Uterus (tissue), 4 donors: ENCODE measurements around the gene TRIM40. TPM values are rescaled to one million over a fixed set of nuclear protein-coding genes. Genes with fewer than 3 reads are reported as not detected.

Experiments used
- DNase-seq, 2 donors: peaks; one replicate each; pipeline ENCODE4 v3.0.0-alpha.2; 2019 to 2020
- H3K27ac ChIP-seq, 2 donors: fragments of 200-600 bp; sonication (generic); 1 replicate in 1 of 2; 2 replicates in 1 of 2; pipeline ENCODE4 v1.5.1; 2016 to 2018
- H3K27me3 ChIP-seq, 2 donors: fragments of 200-600 bp; sonication (generic); one replicate each; pipeline ENCODE4 v1.5.1; 2018 to 2019; ENCODE audit warnings: control low read depth in 1 of 2
- H3K36me3 ChIP-seq, 2 donors: fragments of 200-600 bp; sonication (generic); one replicate each; pipeline ENCODE4 v1.5.1; 2019; ENCODE audit warnings: control low read depth in 1 of 2
- H3K4me1 ChIP-seq, 2 donors: fragments of 200-600 bp; sonication (generic); one replicate each; pipeline ENCODE4 v1.5.1; 2018 to 2019; ENCODE audit warnings: control low read depth in 1 of 2
- H3K4me3 ChIP-seq, 2 donors: fragments of 200-600 bp; sonication (generic); 1 replicate in 1 of 2; 2 replicates in 1 of 2; pipeline ENCODE4 v1.5.1; 2018 to 2019; ENCODE audit warnings: mild to moderate bottlenecking in 1 of 2
- H3K9me3 ChIP-seq, 2 donors: fragments of 200-600 bp; sonication (generic); one replicate each; pipeline ENCODE4 v1.5.1; 2019; ENCODE audit warnings: control low read depth in 1 of 2
- CTCF ChIP-seq, 4 experiments: fragments of 200-600 bp in 2 of 4; fragments of 450-650 bp in 2 of 4; sonication (generic) in 2 of 4; IDR thresholded peaks; one replicate each; pipeline ENCODE4 v1.5.1; 2016 to 2019; ENCODE audit warnings: antibody characterized with exemption in 4 of 4, mild to moderate bottlenecking in 2 of 4, moderate library complexity in 1 of 4
- POLR2A ChIP-seq, 2 donors: fragments of 450-650 bp; IDR thresholded peaks; one replicate each; pipeline ENCODE4 v1.6.1; 2016; ENCODE audit warnings: antibody characterized with exemption in 2 of 2, mild to moderate bottlenecking in 1 of 2, moderate library complexity in 1 of 2
- intact Hi-C: fragments of 100-400 bp; cut with DNase I; formaldehyde crosslinking; loops from one replicate; pipeline ENCODE4 v1.15.1; 2023; ENCODE audit warnings: low total_unique reads
- total RNA-seq, 4 donors: library from RNA; depleted of rRNA in 3 of 4; stranded (reverse); fragments of >200 nt in 3 of 4; gene quantifications; one replicate each; pipeline versions ENCODE4 v1.1.0 to v1.2.4, GENCODE V29; 2014 to 2023
- donor health status: DM: yes; HTN: yes; CAD: no.

TRIM40 gene
- total RNA-seq: not detected

GRCh38 chr6:30135757-30136156 is at the start of gene TRIM40:
Gene TRIM40 (plus strand): TSS chr6:30136140. CDS start chr6:30137037, 897 bp downstream.
- intact Hi-C loops: no loop called here
- TF ChIP-seq CTCF (IDR thresholded peaks at IDR 0.05) (no peak), POLR2A (IDR thresholded peaks at IDR 0.05) (no peak)
- Histone ChIP-seq H3K9me3 (no peaks in the 10 kb centered on the region), H3K4me1 (no peaks in the 10 kb centered on the region), H3K36me3 (no peaks in the 10 kb centered on the region), H3K4me3 (no peak within 1 kb of the TSS), H3K27ac (no peak within 1 kb of the TSS), H3K27me3 (no peaks in the 10 kb centered on the region)
- DNase-seq: no peak

- H3K27me3 ChIP-seq: no peaks in the 10 kb centered on the region
- no peaks in the 10 kb centered on the region for H3K4me1 ChIP-seq
- no peak overlapping the region for H3K4me3 ChIP-seq
- no peaks in the 10 kb centered on the region for H3K36me3 ChIP-seq
- intact Hi-C loops: no loop called here
- H3K9me3 ChIP-seq: no peaks in the 10 kb centered on the region
- TF ChIP-seq POLR2A (IDR thresholded peaks at IDR 0.05): no peak
- no peak for DNase-seq
- no peak overlapping the region for H3K27ac ChIP-seq
These were observed 48.1 kb upstream of the TRIM40 start for GRCh38 chr6:30087876-30088275.

- peak in 1 of 2 donors; percentile 15 for DNase-seq
- Histone ChIP-seq H3K27ac (no peak overlapping the region), H3K4me3 (no peak overlapping the region), H3K4me1 (no peaks in the 10 kb centered on the region), H3K36me3 (no peaks in the 10 kb centered on the region), H3K9me3 (no peaks in the 10 kb centered on the region), H3K27me3 (no peaks in the 10 kb centered on the region)
- intact Hi-C loops: no loop called here
- TF ChIP-seq POLR2A (IDR thresholded peaks at IDR 0.05) (no peak), CTCF (IDR thresholded peaks at IDR 0.05) (no peak)
These were observed 44.2 kb upstream of the TRIM40 start for GRCh38 chr6:30091577-30092381.

- Histone ChIP-seq H3K9me3 (no peaks in the 10 kb centered on the region), H3K27ac (no peak overlapping the region), H3K4me1 (no peaks in the 10 kb centered on the region), H3K27me3 (no peaks in the 10 kb centered on the region), H3K4me3 (no peak overlapping the region), H3K36me3 (no peaks in the 10 kb centered on the region)
- intact Hi-C loops: no loop called here
- DNase-seq: no peak
- TF ChIP-seq POLR2A (IDR thresholded peaks at IDR 0.05) (no peak), CTCF (IDR thresholded peaks at IDR 0.05) (no peak)
These were observed 42.9 kb upstream of the TRIM40 start for GRCh38 chr6:30092852-30093543.

GRCh38 chr6:30093951-30094661 is 41.8 kb upstream of the TRIM40 start:
- Histone ChIP-seq H3K27ac (no peak overlapping the region), H3K9me3 (no peaks in the 10 kb centered on the region), H3K4me1 (no peaks in the 10 kb centered on the region), H3K27me3 (peaks cover 0 to 8% of the 10 kb centered on the region in 2 donors), H3K36me3 (no peaks in the 10 kb centered on the region), H3K4me3 (no peak overlapping the region)
- intact Hi-C loops: no loop called here
- no peak for DNase-seq
- TF ChIP-seq CTCF (IDR thresholded peaks at IDR 0.05): no peak
- TF ChIP-seq POLR2A (IDR thresholded peaks at IDR 0.05): no peak
